ENCODE measurements around the gene OXER1. TPM values are rescaled to one million over a fixed set of nuclear protein-coding genes. Genes with fewer than 3 reads are reported as not detected.

Gene OXER1
- total and polyA plus RNA-seq, 2 of the 13 experiments (the other 11 are each of a cell fraction or from before 2014, with no cell fraction given) = 8.0 to 9.0 TPM

- TF ChIP-seq ZNF598 (CRISPR knock-in tag; IDR thresholded peaks at IDR 0.05; ENCODE audit: borderline replicate concordance) = 0 out of 2 replicates have a peak, but pooled peaks have one; percentile 56
Measured at GRCh38 chr2:42809131-42809818, 45.3 kb upstream of the OXER1 start (continued).

DNA sequence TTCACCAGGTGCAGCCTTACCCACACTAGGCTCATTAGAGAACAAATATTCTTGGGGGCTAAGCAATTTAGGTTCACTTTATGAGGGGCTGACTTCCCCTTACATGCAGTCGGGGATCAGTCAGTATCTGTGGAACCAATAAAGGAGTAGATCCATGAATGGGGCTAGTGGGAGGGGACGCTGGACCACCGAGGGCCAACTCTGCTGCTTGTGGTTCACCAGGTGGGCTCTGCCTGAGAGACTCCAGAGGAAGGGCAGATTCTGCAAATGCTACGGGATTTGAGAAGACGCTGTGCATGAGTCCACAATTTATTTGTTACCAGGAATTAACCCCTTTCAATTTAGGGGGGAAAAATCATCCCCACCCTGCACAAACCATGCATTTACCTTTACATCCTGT lies 44.4 kb upstream of the OXER1 start:
- intact Hi-C loops (cut with micrococcal nuclease; ENCODE audit: unreplicated experiment) = no loop called here
- WGBS (ENCODE audit: low lambda C conversion rate) = 89% methylated on average over 5 of the region's 5 CpGs
- POLR2A ChIA-PET = interaction anchor here (6.1 kb wide), 1 partner anchor 13 kb away, joined by 287 read pairs; the partner anchor contains the start of gene HAAO

More for the DNA sequence above, 44.4 kb upstream of the OXER1 start:
- H2AFZ ChIP-seq (ENCODE audit: low read length) = no peak overlapping the region
- H3K27me3 ChIP-seq (ENCODE audit: control insufficient read depth in 1 of 2, insufficient read depth in 2 of 2, low read length in 2 of 2) = no peaks in the 10 kb centered on the region; a peak in 2 of 5 replicates
- no peaks in the 10 kb centered on the region for H3K79me2 ChIP-seq (ENCODE audit: insufficient read depth, low read length)
- peaks cover 34% of the 10 kb centered on the region for H3K4me1 ChIP-seq (ENCODE audit: insufficient read depth, low read length)
- H4K20me1 ChIP-seq (ENCODE audit: insufficient read depth, low read length) = no peaks in the 10 kb centered on the region
- no peak overlapping the region for H3K4me2 ChIP-seq (ENCODE audit: low read depth, low read length)
- in situ Hi-C loops (cut with HindIII; ENCODE audit: extremely low pct_ligation_motif_present, low pct_unique_long_range_greater_than_20kb) = no loop called here
- FAIRE-seq (no peak), DNase-seq (ENCODE audit: low spot score) (no peak), ATAC-seq (no peak)
- no peak overlapping the region for H3K9ac ChIP-seq (ENCODE audit: insufficient read depth, low read depth, low read length)
- no peaks in the 10 kb centered on the region for H3K36me3 ChIP-seq (replicated peaks in 1 of 2; ENCODE audit: control insufficient read depth in 1 of 2, insufficient read depth in 2 of 2, low read length in 2 of 2)
- no peak for TF ChIP-seq MIER2 (CRISPR knock-in tag; IDR thresholded peaks at IDR 0.05)
- TF ChIP-seq, protein P1, sequence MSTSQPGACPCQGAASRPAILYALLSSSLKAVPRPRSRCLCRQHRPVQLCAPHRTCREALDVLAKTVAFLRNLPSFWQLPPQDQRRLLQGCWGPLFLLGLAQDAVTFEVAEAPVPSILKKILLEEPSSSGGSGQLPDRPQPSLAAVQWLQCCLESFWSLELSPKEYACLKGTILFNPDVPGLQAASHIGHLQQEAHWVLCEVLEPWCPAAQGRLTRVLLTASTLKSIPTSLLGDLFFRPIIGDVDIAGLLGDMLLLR (CRISPR knock-in tag; IDR thresholded peaks at IDR 0.05) = no peak
- TF ChIP-seq HDAC6 (IDR thresholded peaks at IDR 0.05; ENCODE audit: low read depth, low read length) = no peak
- no peak for TF ChIP-seq TBP (CRISPR knock-in tag; IDR thresholded peaks at IDR 0.05)
- TF ChIP-seq MNT (IDR thresholded peaks at IDR 0.05) = no peak
- no peak for TF ChIP-seq ZNF782 (CRISPR knock-in tag; IDR thresholded peaks at IDR 0.05; ENCODE audit: borderline replicate concordance)
- TF ChIP-seq NFE2 (CRISPR knock-in tag; IDR thresholded peaks at IDR 0.05) = no peak
- TF ChIP-seq ZZZ3 (CRISPR knock-in tag; IDR thresholded peaks at IDR 0.05; ENCODE audit: borderline replicate concordance) = no peak
- no peak for TF ChIP-seq NR3C1 (CRISPR knock-in tag; IDR thresholded peaks at IDR 0.05)
- TF ChIP-seq ZNF263 (CRISPR knock-in tag; IDR thresholded peaks at IDR 0.05) = no peak
- H3K27ac ChIP-seq (ENCODE audit: extremely low read length, insufficient read depth, low read length) = no peak overlapping the region
- CTCF ChIA-PET (ENCODE audit: low intra/inter-chr PET ratio, low total read pairs) = no interaction called here
- no peak overlapping the region for H3K4me3 ChIP-seq (replicated peaks in 1 of 3; ENCODE audit: insufficient read depth in 1 of 3, low read depth in 2 of 3, low read length in 3 of 3)
- H3K9me3 ChIP-seq (ENCODE audit: low read length) = no peaks in the 10 kb centered on the region
- no TSS peak for BruUV-seq (replicated peaks)
